ENCODE measurements around the gene NKX1-2. TPM values are rescaled to one million over a fixed set of nuclear protein-coding genes. Genes with fewer than 3 reads are reported as not detected.

NKX1-2 gene
- total RNA-seq, 3 donors from 2014 or later: 0.33 to 0.73 TPM; not detected in 1

DNA sequence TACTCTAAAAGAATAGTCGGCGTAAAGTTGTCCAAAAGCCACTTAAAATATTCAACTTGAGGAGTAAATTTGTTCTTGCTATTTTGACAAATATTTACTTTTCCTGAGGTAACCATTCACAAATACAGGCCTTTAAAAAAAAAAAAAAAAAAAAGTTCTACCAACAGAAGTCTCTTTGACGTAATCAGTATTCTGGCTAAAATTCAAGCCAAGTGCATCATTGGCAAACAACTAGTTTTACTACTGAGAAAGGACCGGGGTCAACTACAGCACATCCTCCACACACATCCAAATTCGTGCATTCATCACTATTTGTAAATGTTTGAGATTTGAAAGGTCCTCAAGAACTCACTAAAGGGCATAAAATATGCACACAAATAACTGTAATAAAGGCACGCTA lies 33.1 kb downstream of the NKX1-2 start:
- no peak for DNase-seq (ENCODE audit: low spot score in 2 of 2)
- no peaks in the 10 kb centered on the region for H3K36me3 ChIP-seq
- intact Hi-C loops (cut with DNase I; ENCODE audit: low total_unique reads): no loop called here
- no peaks in the 10 kb centered on the region for H3K27me3 ChIP-seq
- TF ChIP-seq, protein P1, sequence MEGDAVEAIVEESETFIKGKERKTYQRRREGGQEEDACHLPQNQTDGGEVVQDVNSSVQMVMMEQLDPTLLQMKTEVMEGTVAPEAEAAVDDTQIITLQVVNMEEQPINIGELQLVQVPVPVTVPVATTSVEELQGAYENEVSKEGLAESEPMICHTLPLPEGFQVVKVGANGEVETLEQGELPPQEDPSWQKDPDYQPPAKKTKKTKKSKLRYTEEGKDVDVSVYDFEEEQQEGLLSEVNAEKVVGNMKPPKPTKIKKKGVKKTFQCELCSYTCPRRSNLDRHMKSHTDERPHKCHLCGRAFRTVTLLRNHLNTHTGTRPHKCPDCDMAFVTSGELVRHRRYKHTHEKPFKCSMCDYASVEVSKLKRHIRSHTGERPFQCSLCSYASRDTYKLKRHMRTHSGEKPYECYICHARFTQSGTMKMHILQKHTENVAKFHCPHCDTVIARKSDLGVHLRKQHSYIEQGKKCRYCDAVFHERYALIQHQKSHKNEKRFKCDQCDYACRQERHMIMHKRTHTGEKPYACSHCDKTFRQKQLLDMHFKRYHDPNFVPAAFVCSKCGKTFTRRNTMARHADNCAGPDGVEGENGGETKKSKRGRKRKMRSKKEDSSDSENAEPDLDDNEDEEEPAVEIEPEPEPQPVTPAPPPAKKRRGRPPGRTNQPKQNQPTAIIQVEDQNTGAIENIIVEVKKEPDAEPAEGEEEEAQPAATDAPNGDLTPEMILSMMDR (IDR thresholded peaks at IDR 0.05): no peak
- no peak for TF ChIP-seq POLR2AphosphoS5 (IDR thresholded peaks at IDR 0.05)
- no peak for TF ChIP-seq POLR2A (IDR thresholded peaks at IDR 0.05)
- peak overlapping the region in 1 of 2 donors; percentile 45 for H3K27ac ChIP-seq
- H3K9me3 ChIP-seq: no peaks in the 10 kb centered on the region
- H3K4me1 ChIP-seq: peaks cover 0 to 28% of the 10 kb centered on the region in 2 donors
- peak overlapping the region in 2 of 3 donors; percentile 91 to 96 for H3K4me3 ChIP-seq

DNA sequence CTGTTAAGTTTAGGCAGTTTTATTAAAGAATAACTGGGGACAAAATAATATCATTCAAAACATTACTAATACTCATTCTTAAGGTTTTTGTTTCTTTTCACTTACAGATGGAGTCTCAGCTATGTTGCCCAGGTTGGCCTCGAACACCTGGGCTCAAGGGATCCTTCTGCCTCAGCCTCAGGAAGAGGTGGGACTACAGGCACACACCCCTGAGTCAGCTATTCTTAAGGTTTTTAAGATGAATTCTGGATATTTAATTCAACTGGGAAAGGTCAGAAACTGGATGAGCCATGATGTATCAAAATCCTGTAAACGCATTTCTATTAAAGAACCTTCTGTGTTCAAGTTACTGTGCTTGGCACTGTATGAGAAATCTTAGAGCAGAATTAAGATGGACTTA lies 34.6 kb downstream of the NKX1-2 start:
- H3K9me3 ChIP-seq: no peaks in the 10 kb centered on the region
- intact Hi-C loops (cut with DNase I; ENCODE audit: low total_unique reads): no loop called here
- H3K4me1 ChIP-seq: peaks cover 0 to 28% of the 10 kb centered on the region in 2 donors
- no peaks in the 10 kb centered on the region for H3K27me3 ChIP-seq
- H3K27ac ChIP-seq: peak overlapping the region; percentile 35 to 45
- H3K4me3 ChIP-seq: no peak overlapping the region
- TF ChIP-seq POLR2A (IDR thresholded peaks at IDR 0.05): no peak
- no peak for TF ChIP-seq POLR2AphosphoS5 (IDR thresholded peaks at IDR 0.05)
- TF ChIP-seq, protein P1 (IDR thresholded peaks at IDR 0.05): no peak
- no peaks in the 10 kb centered on the region for H3K36me3 ChIP-seq
- no peak for DNase-seq (ENCODE audit: low spot score in 2 of 2)

DNA sequence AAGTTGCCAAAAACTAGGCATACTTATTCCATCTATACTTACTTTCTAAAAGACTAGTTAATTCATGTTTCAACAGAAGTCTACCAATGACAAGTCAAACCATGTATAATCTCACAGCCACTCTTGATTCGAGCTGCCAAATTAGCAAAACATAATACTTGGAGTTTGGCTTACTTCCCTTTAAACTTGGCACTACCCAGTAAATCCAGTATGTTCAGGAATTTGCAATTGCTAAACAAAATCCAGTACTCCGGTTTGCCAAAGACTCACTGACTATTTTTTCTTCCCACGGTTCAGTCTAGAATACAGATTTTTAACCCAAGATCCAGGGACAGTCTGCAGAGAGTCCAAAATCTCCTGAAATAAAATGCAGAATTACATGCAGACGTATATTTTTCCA lies 35.8 kb downstream of the NKX1-2 start:
- H3K4me3 ChIP-seq: no peak overlapping the region
- H3K9me3 ChIP-seq: no peaks in the 10 kb centered on the region
- peaks cover 0 to 33% of the 10 kb centered on the region in 2 donors for H3K4me1 ChIP-seq
- intact Hi-C loops (cut with DNase I; ENCODE audit: low total_unique reads): no loop called here
- no peak for DNase-seq (ENCODE audit: low spot score in 2 of 2)
- H3K27ac ChIP-seq: peak overlapping the region in 1 of 2 donors; percentile 45
- no peaks in the 10 kb centered on the region for H3K27me3 ChIP-seq
- H3K36me3 ChIP-seq: no peaks in the 10 kb centered on the region
- TF ChIP-seq, protein P1 (IDR thresholded peaks at IDR 0.05): no peak
- no peak for TF ChIP-seq POLR2AphosphoS5 (IDR thresholded peaks at IDR 0.05)
- TF ChIP-seq POLR2A (IDR thresholded peaks at IDR 0.05): no peak

DNA sequence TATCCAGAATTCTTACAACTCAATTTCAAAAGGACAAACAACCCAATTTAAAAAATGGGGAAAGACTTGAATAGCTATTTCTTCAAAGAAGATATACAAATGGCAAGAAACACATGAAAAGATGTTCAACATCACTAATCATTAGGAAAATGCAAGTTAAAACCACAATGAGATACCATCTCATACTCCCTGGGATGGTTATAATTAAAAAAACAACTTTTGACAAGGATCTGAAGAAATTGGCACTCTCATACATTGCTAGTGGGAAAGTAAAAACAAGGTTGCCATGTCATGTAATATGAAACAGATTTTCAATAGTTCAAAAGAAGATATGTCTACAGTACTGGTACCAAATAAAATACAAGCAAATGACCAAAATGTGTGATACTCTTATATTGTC lies 40.1 kb downstream of the NKX1-2 start:
- no peak for DNase-seq (ENCODE audit: low spot score in 2 of 2)
- Histone ChIP-seq H3K27me3 (no peaks in the 10 kb centered on the region), H3K9me3 (no peaks in the 10 kb centered on the region), H3K4me3 (no peak overlapping the region), H3K27ac (no peak overlapping the region), H3K4me1 (peaks cover 0 to 20% of the 10 kb centered on the region in 2 donors), H3K36me3 (no peaks in the 10 kb centered on the region)
- intact Hi-C loops (cut with DNase I; ENCODE audit: low total_unique reads): no loop called here
- TF ChIP-seq POLR2A (IDR thresholded peaks at IDR 0.05) (no peak), POLR2AphosphoS5 (IDR thresholded peaks at IDR 0.05) (no peak)
- TF ChIP-seq, protein P1 (IDR thresholded peaks at IDR 0.05): no peak

DNA sequence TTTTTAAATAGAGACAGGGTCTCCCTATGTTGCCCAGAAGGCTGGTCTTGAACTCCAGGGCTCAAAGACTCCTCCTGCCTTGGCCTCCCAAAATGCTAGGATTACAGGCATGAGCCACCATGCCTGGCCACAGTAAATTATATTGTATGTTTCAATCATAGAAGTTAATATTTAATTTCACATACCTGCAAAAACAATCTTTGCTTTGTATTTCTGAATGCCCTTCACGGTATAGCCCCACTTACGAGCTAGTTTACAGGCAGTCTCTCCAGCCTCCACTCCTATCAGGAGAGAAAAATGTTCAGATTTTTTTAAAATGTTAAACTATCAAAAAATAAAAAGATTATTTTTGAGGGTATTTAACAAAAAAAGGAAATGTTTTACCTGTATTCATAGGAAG lies 41.5 kb downstream of the NKX1-2 start:
- peaks cover 0 to 7% of the 10 kb centered on the region in 2 donors for H3K4me1 ChIP-seq
- DNase-seq (ENCODE audit: low spot score in 2 of 2): no peak
- H3K27ac ChIP-seq: no peak overlapping the region
- no peak for TF ChIP-seq POLR2AphosphoS5 (IDR thresholded peaks at IDR 0.05)
- TF ChIP-seq, protein P1 (IDR thresholded peaks at IDR 0.05): no peak
- TF ChIP-seq POLR2A (IDR thresholded peaks at IDR 0.05): no peak
- no peaks in the 10 kb centered on the region for H3K36me3 ChIP-seq
- intact Hi-C loops (cut with DNase I; ENCODE audit: low total_unique reads): no loop called here
- H3K9me3 ChIP-seq: no peaks in the 10 kb centered on the region
- H3K4me3 ChIP-seq: no peak overlapping the region
- H3K27me3 ChIP-seq: no peaks in the 10 kb centered on the region

Measured in breast epithelium (tissue), 4 donors.